Measurements from ENCODE around the gene EFCAB7. TPM values are rescaled to one million over a fixed set of nuclear protein-coding genes. Genes with fewer than 3 reads are reported as not detected.

EFCAB7 gene
- total and polyA plus RNA-seq, 2 of the 13 experiments (the other 11 are each of a cell fraction or from before 2014, with no cell fraction given) = 1.7 to 5.4 TPM

DNA sequence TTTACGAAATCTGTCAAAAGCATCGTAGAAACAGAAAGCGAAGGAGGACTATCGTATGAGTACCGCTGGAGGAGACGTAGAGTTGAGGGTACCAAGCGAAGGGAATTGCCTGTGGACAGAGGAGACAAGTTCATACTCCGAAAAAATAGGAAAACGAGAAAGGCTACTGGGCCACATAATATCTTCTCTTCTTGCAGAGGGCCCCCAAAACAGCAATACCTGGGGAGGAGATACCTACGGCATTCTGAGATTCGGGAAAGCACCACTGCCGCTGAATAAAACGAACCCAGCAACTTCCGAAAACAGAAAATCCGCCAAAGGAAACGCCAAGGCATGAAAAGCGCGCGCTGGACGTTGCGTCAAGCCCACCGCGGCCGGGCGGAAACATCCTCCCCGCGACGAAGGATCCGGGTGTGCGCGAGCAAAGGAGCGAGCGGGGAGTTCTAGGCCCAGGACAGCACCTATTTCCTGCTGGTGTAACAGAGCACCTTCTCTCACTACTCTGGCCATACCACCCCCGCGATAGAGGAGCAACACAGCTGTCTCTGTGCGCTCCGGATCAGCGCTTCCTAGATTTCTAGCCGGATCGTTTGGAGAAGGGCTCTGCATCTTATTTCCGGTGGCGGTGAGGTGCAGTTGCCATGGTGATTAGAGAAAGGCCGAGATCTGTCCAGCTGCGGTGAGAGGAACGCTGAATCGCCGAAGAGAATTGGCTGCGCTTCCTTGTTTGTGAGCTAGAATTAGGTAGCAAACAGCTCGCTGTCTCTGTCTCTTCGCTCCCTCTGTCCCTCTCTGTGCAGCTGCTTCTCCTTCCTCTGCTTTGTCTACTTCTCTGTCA is at the start of gene EFCAB7, which contains the start of gene ITGB3BP (continued):
- TF ChIP-seq, protein P1, sequence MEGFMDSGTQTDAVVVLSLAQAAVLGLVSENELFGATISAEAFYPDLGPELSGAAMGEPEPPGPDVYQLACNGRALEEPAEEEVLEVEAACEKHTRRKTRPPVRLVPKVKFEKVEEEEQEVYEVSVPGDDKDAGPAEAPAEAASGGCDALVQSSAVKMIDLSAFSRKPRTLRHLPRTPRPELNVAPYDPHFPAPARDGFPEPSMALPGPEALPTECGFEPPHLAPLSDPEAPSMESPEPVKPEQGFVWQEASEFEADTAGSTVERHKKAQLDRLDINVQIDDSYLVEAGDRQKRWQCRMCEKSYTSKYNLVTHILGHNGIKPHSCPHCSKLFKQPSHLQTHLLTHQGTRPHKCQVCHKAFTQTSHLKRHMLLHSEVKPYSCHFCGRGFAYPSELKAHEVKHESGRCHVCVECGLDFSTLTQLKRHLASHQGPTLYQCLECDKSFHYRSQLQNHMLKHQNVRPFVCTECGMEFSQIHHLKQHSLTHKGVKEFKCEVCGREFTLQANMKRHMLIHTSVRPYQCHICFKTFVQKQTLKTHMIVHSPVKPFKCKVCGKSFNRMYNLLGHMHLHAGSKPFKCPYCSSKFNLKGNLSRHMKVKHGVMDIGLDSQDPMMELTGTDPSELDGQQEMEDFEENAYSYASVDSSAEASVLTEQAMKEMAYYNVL (CRISPR knock-in tag; IDR thresholded peaks at IDR 0.05; ENCODE audit: borderline replicate concordance) = peak; percentile 81; the same call in 1 of the 2 replicates
- TF ChIP-seq ZNF263 (CRISPR knock-in tag; IDR thresholded peaks at IDR 0.05) = peak; percentile 56
- no peak for TF ChIP-seq FOXP1 (IDR thresholded peaks at IDR 0.05)
- TF ChIP-seq FOXP1 (CRISPR knock-in tag; IDR thresholded peaks at IDR 0.05) = peak; percentile 6; the same call in 1 of the 2 replicates
- TF ChIP-seq POLR2A (IDR thresholded peaks at IDR 0.05; ENCODE audit: insufficient read depth in 1 of 2, low read depth in 2 of 2, low read length in 2 of 2) = peak; percentile 53 to 71
- no peak for TF ChIP-seq SOX6 (IDR thresholded peaks at IDR 0.05)
- TF ChIP-seq SOX6 (CRISPR knock-in tag; IDR thresholded peaks at IDR 0.05) = peak; percentile 71; the same call in 1 of the 2 replicates
- TF ChIP-seq, protein P2, sequence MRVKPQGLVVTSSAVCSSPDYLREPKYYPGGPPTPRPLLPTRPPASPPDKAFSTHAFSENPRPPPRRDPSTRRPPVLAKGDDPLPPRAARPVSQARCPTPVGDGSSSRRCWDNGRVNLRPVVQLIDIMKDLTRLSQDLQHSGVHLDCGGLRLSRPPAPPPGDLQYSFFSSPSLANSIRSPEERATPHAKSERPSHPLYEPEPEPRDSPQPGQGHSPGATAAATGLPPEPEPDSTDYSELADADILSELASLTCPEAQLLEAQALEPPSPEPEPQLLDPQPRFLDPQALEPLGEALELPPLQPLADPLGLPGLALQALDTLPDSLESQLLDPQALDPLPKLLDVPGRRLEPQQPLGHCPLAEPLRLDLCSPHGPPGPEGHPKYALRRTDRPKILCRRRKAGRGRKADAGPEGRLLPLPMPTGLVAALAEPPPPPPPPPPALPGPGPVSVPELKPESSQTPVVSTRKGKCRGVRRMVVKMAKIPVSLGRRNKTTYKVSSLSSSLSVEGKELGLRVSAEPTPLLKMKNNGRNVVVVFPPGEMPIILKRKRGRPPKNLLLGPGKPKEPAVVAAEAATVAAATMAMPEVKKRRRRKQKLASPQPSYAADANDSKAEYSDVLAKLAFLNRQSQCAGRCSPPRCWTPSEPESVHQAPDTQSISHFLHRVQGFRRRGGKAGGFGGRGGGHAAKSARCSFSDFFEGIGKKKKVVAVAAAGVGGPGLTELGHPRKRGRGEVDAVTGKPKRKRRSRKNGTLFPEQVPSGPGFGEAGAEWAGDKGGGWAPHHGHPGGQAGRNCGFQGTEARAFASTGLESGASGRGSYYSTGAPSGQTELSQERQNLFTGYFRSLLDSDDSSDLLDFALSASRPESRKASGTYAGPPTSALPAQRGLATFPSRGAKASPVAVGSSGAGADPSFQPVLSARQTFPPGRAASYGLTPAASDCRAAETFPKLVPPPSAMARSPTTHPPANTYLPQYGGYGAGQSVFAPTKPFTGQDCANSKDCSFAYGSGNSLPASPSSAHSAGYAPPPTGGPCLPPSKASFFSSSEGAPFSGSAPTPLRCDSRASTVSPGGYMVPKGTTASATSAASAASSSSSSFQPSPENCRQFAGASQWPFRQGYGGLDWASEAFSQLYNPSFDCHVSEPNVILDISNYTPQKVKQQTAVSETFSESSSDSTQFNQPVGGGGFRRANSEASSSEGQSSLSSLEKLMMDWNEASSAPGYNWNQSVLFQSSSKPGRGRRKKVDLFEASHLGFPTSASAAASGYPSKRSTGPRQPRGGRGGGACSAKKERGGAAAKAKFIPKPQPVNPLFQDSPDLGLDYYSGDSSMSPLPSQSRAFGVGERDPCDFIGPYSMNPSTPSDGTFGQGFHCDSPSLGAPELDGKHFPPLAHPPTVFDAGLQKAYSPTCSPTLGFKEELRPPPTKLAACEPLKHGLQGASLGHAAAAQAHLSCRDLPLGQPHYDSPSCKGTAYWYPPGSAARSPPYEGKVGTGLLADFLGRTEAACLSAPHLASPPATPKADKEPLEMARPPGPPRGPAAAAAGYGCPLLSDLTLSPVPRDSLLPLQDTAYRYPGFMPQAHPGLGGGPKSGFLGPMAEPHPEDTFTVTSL (CRISPR knock-in tag; IDR thresholded peaks at IDR 0.05; ENCODE audit: borderline replicate concordance) = peak; percentile 70; the same call in 1 of the 2 replicates
- TF ChIP-seq RFX5 (IDR thresholded peaks at IDR 0.05; ENCODE audit: low read depth, low read length) = peak; percentile 59; the same call in 1 of the 2 replicates
- peak; percentile 98 for TF ChIP-seq PHF20 (CRISPR knock-in tag; IDR thresholded peaks at IDR 0.05)
